Esophagus (tissue), 2 donors: ENCODE measurements around the gene DLGAP1. TPM values are rescaled to one million over a fixed set of nuclear protein-coding genes. Genes with fewer than 3 reads are reported as not detected.

ENCODE experiments used
- H3K27ac ChIP-seq, 2 donors: one replicate each; pipeline ENCODE4 v1.5.1; 2013; ENCODE audit warnings: low read depth in 2 of 2, mild to moderate bottlenecking in 2 of 2, inconsistent platforms in 1 of 2, low read length in 1 of 2, moderate library complexity in 1 of 2
- H3K27me3 ChIP-seq, 2 donors: one replicate each; pipeline ENCODE4 v1.6.1; 2013; ENCODE audit warnings: low read length in 2 of 2, control low read depth in 1 of 2, mild to moderate bottlenecking in 1 of 2; ENCODE audit not compliant: insufficient read depth in 2 of 2, control insufficient read depth in 1 of 2
- H3K36me3 ChIP-seq, 2 donors: one replicate each; pipeline ENCODE4 v1.6.1; 2013; ENCODE audit warnings: low read length in 1 of 2; ENCODE audit not compliant: control insufficient read depth in 2 of 2, insufficient read depth in 2 of 2
- H3K4me1 ChIP-seq, 2 donors: one replicate each; pipeline ENCODE4 v1.6.1; 2013; ENCODE audit warnings: low read length in 1 of 2; ENCODE audit not compliant: control insufficient read depth in 2 of 2, insufficient read depth in 2 of 2
- H3K4me3 ChIP-seq, 2 donors: one replicate each; pipeline ENCODE4 v1.5.1; 2013; ENCODE audit warnings: low read length in 2 of 2, mild to moderate bottlenecking in 2 of 2, low read depth in 1 of 2, moderate library complexity in 1 of 2
- H3K9me3 ChIP-seq, 2 donors: one replicate each; pipeline ENCODE4 v1.6.1; 2013; ENCODE audit warnings: mild to moderate bottlenecking in 2 of 2, low read depth in 1 of 2, low read length in 1 of 2, moderate library complexity in 1 of 2; ENCODE audit not compliant: control insufficient read depth in 2 of 2, insufficient read depth in 1 of 2
- WGBS, 2 donors: extraction: QIAGEN DNeasy Blood & Tissue Kit; methylation state at CpG; one replicate each; pipeline ENCODE4 v1.1.7; 2013; 5-methylcytosine and 5-hydroxymethylcytosine counted together
- polyA plus RNA-seq, 2 donors: library from polyadenylated mRNA; stranded (reverse); fragments of 200-250 nt; gene quantifications; one replicate each; pipeline ENCODE4 v1.2.3, GENCODE V29; 2013
- donor health status: healthy with polysubstance abuse.
- donor health status: Bipolar disorder and iron deficiency.

Gene DLGAP1
- polyA plus RNA-seq, 2 donors = 0.47 to 0.59 TPM

DNA sequence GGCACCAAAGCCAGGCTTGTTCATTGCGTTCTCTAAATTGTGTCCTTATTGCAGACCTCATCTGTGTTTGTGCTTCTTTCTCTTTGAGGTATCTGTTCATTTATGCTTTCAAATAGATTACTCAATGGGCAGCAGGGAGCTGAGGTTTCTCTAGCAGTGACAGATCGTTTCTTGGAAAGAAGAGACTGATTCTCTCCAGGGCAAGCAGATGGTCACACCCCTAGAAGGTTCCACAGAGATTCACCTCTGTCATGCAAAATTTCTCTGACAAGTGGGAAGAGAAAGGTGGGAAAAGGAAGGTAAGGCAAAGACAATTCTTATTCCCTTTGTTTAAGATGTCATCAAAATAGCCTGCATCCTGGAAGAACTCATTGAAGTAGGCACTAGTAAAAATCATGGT is 14.0 kb downstream of the DLGAP1 start:
- Histone ChIP-seq H3K4me1 (no peaks in the 10 kb centered on the region), H3K27me3 (no peaks in the 10 kb centered on the region), H3K36me3 (no peaks in the 10 kb centered on the region), H3K9me3 (no peaks in the 10 kb centered on the region), H3K27ac (no peak overlapping the region), H3K4me3 (no peak overlapping the region)
- 60 to 63% methylated on average over 2 of the region's 2 CpGs for WGBS, 2 donors

- no peak overlapping the region for H3K4me3 ChIP-seq
- no peak overlapping the region for H3K27ac ChIP-seq
- WGBS, 2 donors = 54 to 64% methylated on average over 5 of the region's 5 CpGs
- no peaks in the 10 kb centered on the region for H3K27me3 ChIP-seq
- H3K4me1 ChIP-seq = no peaks in the 10 kb centered on the region
- H3K36me3 ChIP-seq = no peaks in the 10 kb centered on the region
- no peaks in the 10 kb centered on the region for H3K9me3 ChIP-seq
Measured at GRCh38 chr18:4438938-4439337, 16.2 kb downstream of the DLGAP1 start.

DNA sequence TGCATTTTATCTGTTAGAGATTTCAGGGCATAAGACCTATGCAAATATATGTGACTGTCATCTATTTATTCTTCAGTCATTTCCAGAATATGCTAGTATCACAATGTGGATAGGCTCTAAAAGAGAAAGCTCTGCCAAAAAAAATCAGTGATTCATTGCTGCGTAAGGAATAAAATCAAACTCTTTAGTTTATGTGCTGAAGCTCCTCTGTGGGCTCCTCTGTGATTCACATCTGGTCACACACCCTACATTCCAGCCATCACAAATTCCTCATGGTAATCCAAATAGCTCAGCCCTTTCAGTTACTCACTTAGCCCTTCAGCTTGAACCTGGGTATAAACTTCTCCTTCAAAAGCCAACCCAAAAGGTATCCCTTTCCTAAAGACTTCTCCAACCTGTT is 21.4 kb downstream of the DLGAP1 start:
- no peak overlapping the region for H3K27ac ChIP-seq
- H3K4me1 ChIP-seq = no peaks in the 10 kb centered on the region
- no peaks in the 10 kb centered on the region for H3K27me3 ChIP-seq
- no peak overlapping the region for H3K4me3 ChIP-seq
- no peaks in the 10 kb centered on the region for H3K36me3 ChIP-seq
- no peaks in the 10 kb centered on the region for H3K9me3 ChIP-seq
- 57 to 67% methylated on average over 1 of the region's 1 CpG for WGBS, 2 donors

- 71 to 77% methylated on average over 5 of the region's 5 CpGs for WGBS, 2 donors
- no peaks in the 10 kb centered on the region for H3K4me1 ChIP-seq
Measured at GRCh38 chr18:4430836-4431235, 24.3 kb downstream of the DLGAP1 start.

DNA sequence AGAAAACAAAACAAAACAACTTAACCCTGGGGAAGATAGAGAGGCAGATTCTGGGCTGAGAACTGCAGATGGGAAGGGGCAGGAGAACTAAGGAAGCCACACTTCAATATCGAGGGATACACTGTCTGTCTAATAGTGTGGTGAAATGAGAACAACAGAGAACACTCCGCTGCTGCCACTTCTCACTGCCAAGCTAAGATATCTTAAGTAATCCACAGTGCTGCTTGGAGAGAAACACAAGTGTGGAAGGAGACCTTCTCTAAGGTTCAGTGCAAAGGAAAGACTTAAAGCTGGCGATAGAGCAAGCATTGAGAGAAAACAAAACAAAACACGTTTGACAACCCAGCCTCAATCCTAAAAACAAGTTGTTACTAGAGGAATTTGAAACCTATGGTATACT is 37.4 kb downstream of the DLGAP1 start:
- Histone ChIP-seq H3K27ac (no peak overlapping the region), H3K4me1 (no peaks in the 10 kb centered on the region), H3K9me3 (no peaks in the 10 kb centered on the region), H3K4me3 (no peak overlapping the region), H3K27me3 (no peaks in the 10 kb centered on the region), H3K36me3 (no peaks in the 10 kb centered on the region)
- WGBS, 2 donors = 47 to 54% methylated on average over 4 of the region's 4 CpGs

More at GRCh38 chr18:4430836-4431235, 24.3 kb downstream of the DLGAP1 start:
- Histone ChIP-seq H3K27me3 (no peaks in the 10 kb centered on the region), H3K27ac (no peak overlapping the region), H3K9me3 (no peaks in the 10 kb centered on the region), H3K4me3 (no peak overlapping the region), H3K36me3 (no peaks in the 10 kb centered on the region)

DNA sequence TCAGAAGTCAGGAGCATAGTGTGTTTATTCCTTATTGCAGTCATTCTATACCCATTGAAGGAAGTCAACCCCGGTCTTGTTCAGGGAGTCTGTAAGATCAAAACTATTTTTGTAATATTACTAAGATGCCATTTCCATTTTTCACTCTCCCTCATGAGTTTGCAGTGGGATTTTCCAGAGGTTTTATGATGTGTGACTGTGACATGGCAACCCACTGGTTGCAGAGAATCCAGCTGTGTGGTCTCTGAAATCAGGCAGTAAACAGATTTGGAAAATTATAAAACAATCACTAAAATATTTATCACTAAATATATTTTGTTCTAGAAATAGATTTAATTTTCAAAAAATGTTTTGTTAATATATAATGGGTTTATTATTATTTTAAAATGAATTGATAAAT is 38.1 kb downstream of the DLGAP1 start:
- H3K27ac ChIP-seq = no peak overlapping the region
- no peaks in the 10 kb centered on the region for H3K9me3 ChIP-seq
- no peaks in the 10 kb centered on the region for H3K36me3 ChIP-seq
- WGBS, 2 donors = 74 to 84% methylated on average over 1 of the region's 1 CpG
- H3K27me3 ChIP-seq = no peaks in the 10 kb centered on the region
- H3K4me3 ChIP-seq = no peak overlapping the region
- H3K4me1 ChIP-seq = no peaks in the 10 kb centered on the region

DNA sequence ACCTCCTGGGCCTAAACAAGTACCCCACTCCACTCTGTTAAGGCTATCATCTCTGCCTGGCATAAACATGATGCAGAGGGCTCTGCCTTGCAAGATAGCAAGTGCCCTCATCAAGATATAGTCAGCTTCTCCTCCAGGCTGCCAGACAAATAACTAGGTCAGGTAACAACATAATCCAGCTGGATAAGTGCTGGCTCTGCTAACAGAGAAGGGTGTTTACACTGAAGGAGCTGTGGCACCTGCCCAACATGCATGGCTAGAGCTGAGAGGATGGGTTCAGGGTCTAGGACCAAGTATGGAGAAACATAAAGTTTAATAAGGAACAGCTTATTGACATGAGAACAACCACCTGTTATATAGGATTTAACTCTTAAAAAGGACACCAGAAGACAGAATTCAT is 42.8 kb downstream of the DLGAP1 start:
- Histone ChIP-seq H3K27me3 (no peaks in the 10 kb centered on the region), H3K4me3 (no peak overlapping the region), H3K27ac (no peak overlapping the region), H3K36me3 (no peaks in the 10 kb centered on the region), H3K9me3 (no peaks in the 10 kb centered on the region), H3K4me1 (no peaks in the 10 kb centered on the region)

GRCh38 chr18:4406856-4407255 is 48.3 kb downstream of the DLGAP1 start:
- H3K4me3 ChIP-seq = no peak overlapping the region
- H3K36me3 ChIP-seq = no peaks in the 10 kb centered on the region
- WGBS, 2 donors = 60 to 70% methylated on average over 1 of the region's 1 CpG
- H3K27me3 ChIP-seq = no peaks in the 10 kb centered on the region
- H3K9me3 ChIP-seq = no peaks in the 10 kb centered on the region
- H3K27ac ChIP-seq = no peak overlapping the region
- H3K4me1 ChIP-seq = no peaks in the 10 kb centered on the region

- WGBS, 2 donors = 84 to 90% methylated on average over 5 of the region's 5 CpGs
- Histone ChIP-seq H3K27me3 (no peaks in the 10 kb centered on the region), H3K4me1 (no peaks in the 10 kb centered on the region), H3K9me3 (no peaks in the 10 kb centered on the region), H3K4me3 (no peak overlapping the region), H3K27ac (no peak overlapping the region), H3K36me3 (no peaks in the 10 kb centered on the region)
Measured at GRCh38 chr18:4405965-4406364, 49.1 kb downstream of the DLGAP1 start.

DNA sequence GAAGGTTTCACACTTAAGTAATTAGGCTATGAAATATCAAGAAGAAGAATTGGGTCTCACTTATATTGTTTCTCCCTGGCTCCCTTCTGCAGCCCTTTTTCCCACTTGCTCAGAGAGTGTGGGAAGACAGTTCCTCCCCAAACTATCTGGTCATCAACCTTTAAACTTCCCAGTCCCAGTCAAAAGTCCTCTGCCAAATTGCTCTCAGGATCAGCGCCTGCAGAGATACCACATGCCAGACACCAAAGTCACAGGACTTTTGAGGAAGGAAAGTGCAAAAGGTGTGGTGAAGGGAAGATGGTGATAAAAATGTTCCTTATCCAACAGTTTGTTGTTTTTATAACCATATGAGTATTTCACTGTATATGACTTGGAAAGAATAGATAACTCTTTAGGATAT is 51.3 kb downstream of the DLGAP1 start:
- no peaks in the 10 kb centered on the region for H3K4me1 ChIP-seq
- H3K36me3 ChIP-seq = no peaks in the 10 kb centered on the region
- no peak overlapping the region for H3K27ac ChIP-seq
- H3K27me3 ChIP-seq = no peaks in the 10 kb centered on the region
- no peaks in the 10 kb centered on the region for H3K9me3 ChIP-seq
- WGBS, 2 donors = 48 to 73% methylated on average over 1 of the region's 1 CpG
- no peak overlapping the region for H3K4me3 ChIP-seq
